A549 (cell line): ENCODE data around the gene APP. TPM values are rescaled to one million over a fixed set of nuclear protein-coding genes. Genes with fewer than 3 reads are reported as not detected.
A peak's percentile ranks its signal among the peaks of the same experiment; 100 is the strongest.

Experiments used
- ATAC-seq, 2 experiments: fragments of 200-7000 bp in 1 of 2; fragments of >200 bp in 1 of 2; cut with Nextera tagmentation in 1 of 2; cut with Tn5 transposase in 1 of 2; 3 replicates each; pipeline versions ENCODE4 v1.8.0 to v1.9.1; 2018 to 2020; ENCODE audit warnings: mild to moderate bottlenecking in 1 of 2, moderate library complexity in 1 of 2
- CTCF ChIA-PET: fragments of 300-600 bp; sonication (Branson Sonifier 250); formaldehyde crosslinking; extraction: SDS; loops from one replicate; lab custom pipeline; 2021; ENCODE audit warnings: antibody characterized with exemption, inconsistent platforms; lab: Yijun Ruan, JAX
- POLR2A ChIA-PET: fragments of 350-600 bp; formaldehyde crosslinking; extraction: SDS; loops from one replicate; lab custom pipeline; 2021; ENCODE audit warnings: antibody characterized with exemption, inconsistent platforms; lab: Yijun Ruan, JAX
- DNase-seq, 2 experiments: peaks; one replicate each; pipeline versions ENCODE4 v3.0.0 to v3.0.0-alpha.2; 2011 to 2016; ENCODE audit warnings: low read depth in 1 of 2, low spot score in 1 of 2
- FAIRE-seq: peaks from 2 replicates; lab custom pipeline; 2011; peaks lifted over from hg19 to GRCh38; lab: Jason Lieb, UNC
- H3K27ac ChIP-seq, 2 experiments: fragments of >200 bp; sonication (Bioruptor Twin); formaldehyde crosslinking; 3 replicates each; pipeline ENCODE4 v1.5.1; 2016 to 2017
- H3K4me1 ChIP-seq: fragments of >200 bp; sonication (Bioruptor Twin); formaldehyde crosslinking; 3 replicates; pipeline ENCODE4 v1.6.1; 2016
- H3K4me2 ChIP-seq: fragments of >200 bp; sonication (Bioruptor Twin); formaldehyde crosslinking; 3 replicates; pipeline ENCODE4 v1.6.1; 2016
- H3K4me3 ChIP-seq: fragments of >200 bp; sonication (Bioruptor Twin); formaldehyde crosslinking; 3 replicates; pipeline ENCODE4 v1.5.1; 2016
- H3K9me3 ChIP-seq: fragments of >200 bp; sonication (Bioruptor Twin); formaldehyde crosslinking; 3 replicates; pipeline ENCODE4 v1.6.1; 2016
- ATOH8 ChIP-seq: fragments of 250-450 bp; sonication (Bioruptor Pico); IDR thresholded peaks from 2 replicates; pipeline ENCODE4 v1.5.0; 2020; ENCODE audit warnings: low read depth, mild to moderate bottlenecking, moderate library complexity
- CHD4 ChIP-seq: fragments of 200-600 bp; sonication (generic); IDR thresholded peaks from 2 replicates; pipeline ENCODE4 v1.6.1; 2016; ENCODE audit warnings: antibody characterized with exemption, mild to moderate bottlenecking, borderline replicate concordance
- CTCF ChIP-seq: fragments of >200 bp; sonication (Bioruptor Twin); formaldehyde crosslinking; IDR thresholded peaks from 3 replicates; pipeline ENCODE4 v1.5.1; 2016
- EHF ChIP-seq: fragments of 250-450 bp; sonication (Bioruptor Pico); IDR thresholded peaks from 2 replicates; pipeline ENCODE4 v1.5.0; 2020; ENCODE audit warnings: mild to moderate bottlenecking
- ELK1 ChIP-seq: fragments of 150-350 bp; IDR thresholded peaks from 2 replicates; pipeline ENCODE4 v1.6.1; 2014; ENCODE audit warnings: low read depth, mild to moderate bottlenecking, low read length
- ESRRA ChIP-seq: fragments of 150-350 bp; IDR thresholded peaks from 2 replicates; pipeline ENCODE4 v1.6.1; 2014; ENCODE audit warnings: mild to moderate bottlenecking, low read length, borderline replicate concordance
- FOSB ChIP-seq: fragments of 250-450 bp; sonication (Bioruptor Pico); IDR thresholded peaks from 2 replicates; pipeline ENCODE4 v1.5.0; 2020; ENCODE audit warnings: mild to moderate bottlenecking, moderate library complexity
- FOSL2 ChIP-seq, 2 experiments: fragments of 450-650 bp in 1 of 2; fragments of >200 bp in 1 of 2; sonication (Bioruptor Twin) in 1 of 2; formaldehyde crosslinking; IDR thresholded peaks; 2 replicates each; pipeline versions ENCODE4 v1.5.0 to v1.6.1; 2016 to 2020; ENCODE audit warnings: mild to moderate bottlenecking in 1 of 2, moderate library complexity in 1 of 2
- HOXB5 ChIP-seq: fragments of 250-450 bp; sonication (Bioruptor Pico); IDR thresholded peaks from 2 replicates; pipeline ENCODE4 v1.5.0; 2020; ENCODE audit warnings: mild to moderate bottlenecking, moderate library complexity
- MYC ChIP-seq: IDR thresholded peaks from 2 replicates; pipeline ENCODE4 v1.6.1; 2012; ENCODE audit warnings: mild to moderate bottlenecking, inconsistent platforms, low read length, improper control_type of control experiment, borderline replicate concordance
- PBX3 ChIP-seq: IDR thresholded peaks from 2 replicates; pipeline ENCODE4 v1.6.1; 2012
- PHF8 ChIP-seq: fragments of 200-600 bp; sonication (generic); IDR thresholded peaks from 2 replicates; pipeline ENCODE4 v1.6.1; 2016; ENCODE audit warnings: low read depth, mild to moderate bottlenecking, antibody characterized with exemption, moderate library complexity, borderline replicate concordance
- POLR2A ChIP-seq: IDR thresholded peaks from 2 replicates; pipeline ENCODE4 v1.6.1; 2012; ENCODE audit warnings: mild to moderate bottlenecking, low read length
- POLR2AphosphoS2 ChIP-seq: conservative IDR thresholded peaks from 2 replicates; pipeline ENCODE4 v1.6.1; 2012; ENCODE audit warnings: low read length, improper control_type of control experiment, inconsistent platforms
- RAD21 ChIP-seq, 2 experiments: fragments of >200 bp in 1 of 2; sonication (Bioruptor Twin) in 1 of 2; formaldehyde crosslinking in 1 of 2; IDR thresholded peaks in 1 of 2; conservative IDR thresholded peaks in 1 of 2; 2 replicates in 1 of 2; 3 replicates in 1 of 2; pipeline ENCODE4 v1.6.1; 2012 to 2018; ENCODE audit warnings: inconsistent platforms in 1 of 2
- RCOR1 ChIP-seq: fragments of 150-350 bp; IDR thresholded peaks from 2 replicates; pipeline ENCODE4 v1.6.1; 2014; ENCODE audit warnings: antibody characterized with exemption, low read length, low read depth
- RFX5 ChIP-seq: fragments of 450-650 bp; IDR thresholded peaks from 2 replicates; pipeline ENCODE4 v1.7.1; 2014; ENCODE audit warnings: antibody characterized with exemption, mild to moderate bottlenecking, moderate library complexity
- SMC3 ChIP-seq: fragments of >200 bp; sonication (Bioruptor Twin); formaldehyde crosslinking; IDR thresholded peaks from 3 replicates; pipeline ENCODE4 v1.6.1; 2018; ENCODE audit warnings: inconsistent platforms
- TFCP2L1 ChIP-seq: fragments of 250-450 bp; sonication (Bioruptor Pico); IDR thresholded peaks from 2 replicates; pipeline ENCODE4 v1.5.0; 2021; ENCODE audit warnings: mild to moderate bottlenecking
- TP53 ChIP-seq: fragments of 250-450 bp; sonication (Bioruptor Pico); IDR thresholded peaks from 2 replicates; pipeline ENCODE4 v1.5.0; 2021; ENCODE audit warnings: mild to moderate bottlenecking, moderate library complexity
- ZSCAN20 ChIP-seq: fragments of 250-450 bp; sonication (Bioruptor Pico); IDR thresholded peaks from 2 replicates; pipeline ENCODE4 v1.8.0; 2022; ENCODE audit warnings: mild to moderate bottlenecking, moderate library complexity
- WGBS: methylation state at CpG from one replicate; pipeline ENCODE4 v1.1.6; 2017; ENCODE audit errors: missing lambda C conversion rate; 5-methylcytosine and 5-hydroxymethylcytosine counted together
- polyA plus RNA-seq, 4 experiments: library from polyadenylated mRNA; depleted of rRNA in 3 of 4; stranded (reverse); fragments of >200 nt; fragmentation: RNase III in 1 of 4; extraction: RNeasy Plus Mini Kit Qiagen cat#74134 plus additional on column Dnase treatment in 1 of 4; gene quantifications; 2 replicates in 3 of 4; 3 replicates in 1 of 4; pipeline ENCODE4 v1.2.3, GENCODE V29; 2011 to 2017

APP gene
- polyA plus RNA-seq, 2 of the 4 experiments (the other 2 are of a cell fraction): 540 to 565 TPM

- no peak overlapping the region for H3K27ac ChIP-seq
- FAIRE-seq (no peak), ATAC-seq (no peak), DNase-seq (no peak)
- TF ChIP-seq HOXB5 (CRISPR knock-in tag) (no peak), FOSB (CRISPR knock-in tag) (no peak), ATOH8 (CRISPR knock-in tag) (no peak)
- ChIA-PET CTCF (no interaction called here), POLR2A (no interaction called here)
- WGBS: 94% methylated on average over 4 of the region's 4 CpGs
- no peaks in the 10 kb centered on the region for H3K9me3 ChIP-seq
- H3K4me2 ChIP-seq: no peak overlapping the region
- no peaks in the 10 kb centered on the region for H3K4me1 ChIP-seq
- no peak overlapping the region for H3K4me3 ChIP-seq
Observed at GRCh38 chr21:25885405-25885804, 285.2 kb downstream of the APP start.

GRCh38 chr21:25884311-25884710 lies 286.3 kb downstream of the APP start:
- ATAC-seq (no peak), FAIRE-seq (no peak), DNase-seq (no peak)
- H3K4me3 ChIP-seq: no peak overlapping the region
- no peaks in the 10 kb centered on the region for H3K9me3 ChIP-seq
- ChIA-PET POLR2A (interaction anchor here (1.5 kb wide), 1 partner anchor 287 kb away, joined by 3 read pairs; the partner anchor contains the start of gene APP), CTCF (no interaction called here)
- 92% methylated on average over 2 of the region's 2 CpGs for WGBS
- TF ChIP-seq MYC: no peak
- no peak for TF ChIP-seq EHF
- TF ChIP-seq RFX5: no peak
- H3K4me1 ChIP-seq: no peaks in the 10 kb centered on the region
- no peak overlapping the region for H3K27ac ChIP-seq
- H3K4me2 ChIP-seq: no peak overlapping the region

- no peak for TF ChIP-seq PHF8
- no peak for TF ChIP-seq TFCP2L1 (CRISPR knock-in tag)
- no peak for TF ChIP-seq CHD4
- no peak for TF ChIP-seq ZSCAN20 (CRISPR knock-in tag)
- TF ChIP-seq CTCF: peak; percentile 63
- peak; percentile 62 for TF ChIP-seq SMC3
- TF ChIP-seq RAD21 (conservative IDR thresholded peaks at IDR 0.05 in 1 of 2, IDR thresholded peaks at IDR 0.05 in 1 of 2): peak; percentile 56 to 65; a peak in 4 of 5 replicates
- TF ChIP-seq FOSL2 (IDR thresholded peaks at IDR 0.05): no peak
- TF ChIP-seq FOSL2 (CRISPR knock-in tag; IDR thresholded peaks at IDR 0.05): no peak
- H3K9me3 ChIP-seq: no peaks in the 10 kb centered on the region
- WGBS: 64% methylated on average over 16 of the region's 17 CpGs
- no peak overlapping the region for H3K4me3 ChIP-seq
- ChIA-PET CTCF (interaction anchor here (0.5 to 1.6 kb wide), 6 partner anchors 8 to 835 kb away, joined by 3 to 5 read pairs (median 3); partner anchors contain the start of gene APP), POLR2A (no interaction called here)
- FAIRE-seq (no peak), ATAC-seq (peak; percentile 87 to 88), DNase-seq (peak; percentile 34 to 59)
- no peaks in the 10 kb centered on the region for H3K4me1 ChIP-seq
- H3K4me2 ChIP-seq: no peak overlapping the region
- no peak overlapping the region for H3K27ac ChIP-seq
Observed at GRCh38 chr21:25881524-25882376, 288.8 kb downstream of the APP start.

- DNase-seq: no peak
- TF ChIP-seq FOSB (CRISPR knock-in tag) (no peak), POLR2AphosphoS2 (no peak), ESRRA (no peak), RFX5 (no peak), RCOR1 (no peak), PBX3 (no peak), SMC3 (no peak), ELK1 (no peak), TP53 (CRISPR knock-in tag) (no peak), POLR2A (no peak), CTCF (no peak)
Observed at GRCh38 chr21:25879203-25879602, 291.4 kb downstream of the APP start.

More at GRCh38 chr21:25879203-25879602, 291.4 kb downstream of the APP start:
- 94% methylated on average over 3 of the region's 3 CpGs for WGBS
- FAIRE-seq: no peak
- H3K9me3 ChIP-seq: no peaks in the 10 kb centered on the region
- ATAC-seq: no peak
- no peak overlapping the region for H3K27ac ChIP-seq
- no peaks in the 10 kb centered on the region for H3K4me1 ChIP-seq
- POLR2A ChIA-PET: no interaction called here
- H3K4me2 ChIP-seq: no peak overlapping the region
- no peak overlapping the region for H3K4me3 ChIP-seq
- CTCF ChIA-PET: interaction anchor here (1.0 kb wide), 1 partner anchor 292 kb away, joined by 4 read pairs; no protein-coding TSS in a partner anchor
